Measurements from ENCODE around the gene PRDM1.
"Not testable (repeated sequence)": the region's sequence is repeated elsewhere in the genome, so short reads cannot be mapped to it uniquely, and the experiment has no call there.

The PRDM1 gene

DNA sequence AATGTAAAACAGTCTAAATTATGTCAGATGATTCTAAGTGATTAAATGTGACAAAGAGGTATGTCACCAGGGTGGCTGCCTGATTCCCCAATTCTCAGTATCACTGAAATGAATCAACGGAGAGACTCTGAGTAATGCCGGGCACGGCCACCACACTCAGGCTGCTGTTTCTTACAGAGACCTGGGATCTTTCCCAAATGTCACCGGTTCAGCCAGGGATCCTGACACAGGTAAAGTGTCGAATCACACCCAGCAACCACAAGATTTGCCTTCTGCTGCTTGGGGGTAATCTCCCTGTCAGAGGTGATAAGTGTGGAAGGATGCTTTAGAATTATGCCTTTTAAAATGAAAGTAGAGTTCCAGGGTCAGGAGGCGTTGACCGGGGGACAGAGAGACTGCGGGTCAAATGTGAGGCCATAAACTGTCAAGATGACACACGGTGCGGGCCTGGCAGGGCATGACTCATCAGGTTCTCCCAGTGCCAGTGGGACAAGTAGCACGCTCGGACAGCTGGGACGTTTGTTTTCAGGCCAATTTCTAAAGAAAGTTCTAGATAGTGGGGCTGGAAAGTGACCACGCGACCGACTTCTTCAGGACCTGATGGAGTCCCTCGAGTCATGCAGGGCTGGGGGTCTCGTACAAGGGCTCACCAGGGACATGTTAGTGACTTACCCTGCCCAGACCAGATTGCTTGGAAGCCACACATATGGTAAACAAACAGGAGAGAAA lies 48.9 kb downstream of the PRDM1 start:
- DNase-seq (ENCODE audit: low read depth in 1 of 2, low spot score in 1 of 2), result no peak

DNA sequence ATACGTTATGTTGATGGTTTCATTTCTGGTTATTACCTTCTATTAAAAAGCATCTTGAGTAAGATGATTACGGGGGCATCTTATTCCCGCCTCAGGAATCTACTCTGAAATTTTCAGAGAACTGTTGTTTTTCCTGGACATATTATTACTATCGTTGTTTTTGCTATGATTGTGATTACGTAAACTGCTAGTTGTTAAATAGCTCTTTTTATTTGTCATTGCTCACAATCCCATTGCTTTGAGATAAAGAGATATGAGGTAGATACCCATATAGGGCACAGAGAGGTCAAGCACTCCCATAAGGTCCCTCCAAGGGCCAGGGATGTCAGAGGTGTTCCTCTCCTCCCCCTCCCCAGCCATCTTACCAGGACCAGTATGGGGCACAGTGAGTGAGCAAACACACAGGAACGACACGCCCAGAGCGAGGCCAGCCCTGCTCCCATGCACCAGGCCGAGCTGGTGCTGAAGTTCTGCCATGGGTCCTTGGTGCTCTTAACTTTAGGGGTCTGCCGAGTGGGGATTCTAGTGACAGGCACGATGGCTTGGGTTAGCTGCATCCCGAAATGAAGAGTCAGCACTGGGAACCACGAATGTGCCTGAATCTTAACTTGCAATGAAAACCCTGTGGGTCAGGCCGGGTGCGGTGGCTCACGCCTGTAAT lies 49.9 kb downstream of the PRDM1 start:
- DNase-seq (ENCODE audit: low read depth in 1 of 2, low spot score in 1 of 2), result no peak

DNA sequence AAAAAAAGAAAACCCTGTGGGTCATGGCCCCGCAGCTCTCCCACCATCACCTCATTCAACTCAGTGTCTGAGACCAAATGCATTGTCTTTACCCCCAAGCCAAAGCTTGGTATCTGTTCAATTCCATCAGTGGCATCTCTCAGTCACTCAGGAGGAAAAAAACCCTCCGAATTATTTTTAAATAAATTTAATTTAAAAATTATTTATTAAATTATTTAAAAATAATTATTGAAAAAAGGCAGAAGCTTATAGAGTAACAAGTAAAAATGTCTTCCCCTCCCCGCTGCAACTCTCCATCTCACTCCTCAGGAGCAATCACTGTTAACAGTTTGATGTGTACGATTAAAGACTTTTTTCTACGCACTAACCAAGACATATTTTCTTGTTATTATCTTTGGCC lies 50.7 kb downstream of the PRDM1 start:
- DNase-seq (ENCODE audit: low read depth in 1 of 2, low spot score in 1 of 2), result no peak

DNA sequence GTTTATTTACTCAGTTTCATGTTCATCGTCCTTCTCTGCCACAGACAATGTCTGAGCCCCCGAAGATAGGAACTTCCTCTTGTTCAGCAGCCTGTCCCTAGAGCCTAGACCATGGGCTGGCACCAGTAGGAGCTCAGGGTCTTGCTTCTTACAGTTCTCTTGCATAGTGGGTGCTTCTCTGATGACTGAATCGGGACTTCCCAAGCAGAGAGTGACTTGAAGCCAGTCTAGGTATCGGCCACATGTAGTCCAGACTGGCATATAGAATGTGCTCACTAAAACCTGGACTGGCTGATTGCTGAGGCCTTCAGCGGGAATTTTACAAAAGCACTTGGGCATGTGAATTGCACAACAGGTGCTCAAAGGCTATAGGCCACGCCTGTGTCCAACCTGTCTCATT lies 52.0 kb downstream of the PRDM1 start:
- no peak for DNase-seq (ENCODE audit: low read depth in 1 of 2, low spot score in 1 of 2)

DNA sequence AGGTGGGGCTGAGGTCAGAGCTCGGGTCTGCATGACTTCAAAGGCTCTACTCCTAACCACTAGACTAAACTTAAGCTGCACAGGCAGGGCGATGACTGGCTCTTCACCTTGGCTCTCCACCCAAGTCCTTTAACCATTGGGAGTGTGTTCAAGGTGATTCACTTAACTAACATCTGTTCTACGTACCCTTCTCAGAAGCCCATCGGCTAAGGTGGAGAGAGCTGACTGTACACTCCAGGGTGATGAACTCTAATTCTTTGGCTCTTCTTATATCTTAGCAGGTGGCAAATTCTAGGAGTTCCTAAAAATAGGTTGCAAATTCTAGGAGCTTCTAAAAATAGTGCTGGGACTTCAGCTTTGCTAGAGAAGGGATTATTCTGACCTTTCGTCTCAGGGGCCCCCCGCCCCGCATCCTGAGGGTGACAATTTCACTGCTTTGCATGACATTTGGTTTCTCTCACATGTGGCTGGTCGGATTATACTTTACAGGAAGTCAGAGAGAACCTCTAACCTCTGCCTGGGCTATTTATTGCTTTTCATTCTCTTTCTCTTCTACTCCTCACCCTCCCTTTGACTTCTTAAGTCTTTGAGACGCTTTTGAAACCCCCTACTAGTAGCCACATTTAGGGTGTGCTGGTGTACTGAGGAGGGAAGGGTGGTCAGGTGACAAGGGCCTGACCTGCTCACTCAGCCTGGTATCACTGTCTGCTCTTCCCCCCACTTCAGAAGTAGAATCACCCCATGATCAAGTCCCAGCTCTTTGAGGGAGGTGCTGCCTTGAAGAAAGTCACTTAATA lies 55.5 kb downstream of the PRDM1 start:
- DNase-seq (ENCODE audit: low read depth in 1 of 2, low spot score in 1 of 2), result no peak

DNA sequence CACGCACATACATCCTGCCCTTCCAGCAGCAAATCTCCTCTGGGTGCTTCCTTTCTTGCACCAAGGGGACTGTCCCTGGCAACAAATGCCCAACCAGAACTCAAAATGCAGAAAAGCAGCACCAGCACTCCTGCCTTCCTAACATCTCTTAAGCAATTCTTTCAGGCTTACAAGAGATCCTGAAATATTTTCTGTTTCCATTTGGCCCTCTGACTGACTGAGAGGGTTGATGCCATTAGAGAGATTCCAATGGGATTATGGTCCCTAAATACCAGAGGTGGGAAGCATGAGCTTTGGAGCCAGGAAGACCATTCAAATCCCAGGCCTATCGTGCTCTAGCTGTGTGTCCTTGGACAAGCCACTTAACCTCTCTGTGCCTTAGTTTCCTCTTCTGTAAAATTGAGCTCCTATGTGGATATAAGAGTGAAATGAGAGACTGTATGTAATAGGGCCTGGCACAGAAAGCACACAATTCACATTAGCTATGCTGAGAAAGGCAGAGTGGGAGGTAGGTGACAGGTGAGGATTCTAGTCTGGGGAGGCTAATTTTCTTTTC lies 56.8 kb downstream of the PRDM1 start:
- DNase-seq (ENCODE audit: low read depth in 1 of 2, low spot score in 1 of 2), result no peak

DNA sequence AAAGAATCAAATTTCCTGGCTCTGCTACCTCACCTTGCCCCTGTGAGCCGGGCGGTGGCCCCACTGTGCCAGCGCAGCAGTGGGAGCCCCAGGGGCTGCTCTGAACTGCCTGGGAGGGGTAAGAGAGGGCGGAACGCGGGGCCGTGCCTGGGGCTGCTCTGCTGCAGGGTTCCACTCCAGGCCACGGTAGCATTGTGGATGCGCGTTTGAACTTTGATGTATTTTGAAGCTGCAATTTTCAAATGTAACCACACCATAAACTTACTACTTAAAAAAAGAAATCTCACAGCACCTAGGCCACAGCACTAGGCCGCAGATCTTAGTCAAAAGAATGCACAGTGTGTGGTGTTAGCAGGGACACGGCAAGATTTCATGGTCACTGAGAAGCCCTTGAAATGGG lies 57.5 kb downstream of the PRDM1 start:
- DNase-seq (ENCODE audit: low read depth in 1 of 2, low spot score in 1 of 2), result no peak

DNA sequence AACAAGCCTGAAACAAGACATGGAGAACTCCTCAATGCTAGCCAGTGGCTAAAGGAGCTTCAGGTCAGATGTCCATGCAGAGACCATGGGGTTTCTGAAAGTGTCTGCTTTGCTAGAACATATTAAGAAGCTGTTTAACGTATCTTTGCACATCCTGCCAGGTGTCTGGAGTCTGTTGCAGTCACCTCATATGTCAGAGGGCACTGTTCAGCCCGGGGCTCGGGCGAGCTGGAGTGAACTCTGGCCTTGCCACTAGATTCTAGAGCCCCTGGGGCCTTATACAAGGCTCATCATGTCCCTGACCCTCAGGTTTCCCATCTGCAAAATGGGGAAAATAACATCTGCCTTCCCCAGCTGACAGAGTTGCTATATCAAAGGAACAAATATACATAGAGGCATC lies 59.0 kb downstream of the PRDM1 start:
- DNase-seq (ENCODE audit: low read depth in 1 of 2, low spot score in 1 of 2), result no peak

DNA sequence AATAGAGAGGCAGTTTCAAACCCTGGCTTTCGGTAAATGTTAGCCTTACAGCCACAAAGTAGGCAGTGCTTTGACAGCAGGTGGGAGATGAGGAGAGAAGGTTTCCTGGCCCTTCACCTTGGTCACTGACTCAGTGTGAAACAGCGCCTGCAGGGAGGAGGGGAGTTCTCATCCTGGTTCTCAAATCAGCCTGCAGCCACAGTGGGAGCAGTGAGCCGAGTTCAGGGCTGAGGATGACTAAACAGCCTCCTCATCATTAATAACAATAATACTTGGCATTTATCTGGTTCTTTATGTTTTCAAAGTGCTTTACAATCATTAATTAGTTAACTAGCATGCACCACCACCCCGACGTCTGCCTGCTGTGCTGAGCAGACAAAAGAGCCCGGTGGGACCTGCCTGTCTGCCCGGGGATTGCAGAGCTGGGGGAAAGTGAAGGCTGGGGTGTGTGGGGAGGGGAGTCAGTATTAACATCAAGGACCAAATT lies 59.6 kb downstream of the PRDM1 start:
- no peak for DNase-seq (ENCODE audit: low read depth in 1 of 2, low spot score in 1 of 2)

DNA sequence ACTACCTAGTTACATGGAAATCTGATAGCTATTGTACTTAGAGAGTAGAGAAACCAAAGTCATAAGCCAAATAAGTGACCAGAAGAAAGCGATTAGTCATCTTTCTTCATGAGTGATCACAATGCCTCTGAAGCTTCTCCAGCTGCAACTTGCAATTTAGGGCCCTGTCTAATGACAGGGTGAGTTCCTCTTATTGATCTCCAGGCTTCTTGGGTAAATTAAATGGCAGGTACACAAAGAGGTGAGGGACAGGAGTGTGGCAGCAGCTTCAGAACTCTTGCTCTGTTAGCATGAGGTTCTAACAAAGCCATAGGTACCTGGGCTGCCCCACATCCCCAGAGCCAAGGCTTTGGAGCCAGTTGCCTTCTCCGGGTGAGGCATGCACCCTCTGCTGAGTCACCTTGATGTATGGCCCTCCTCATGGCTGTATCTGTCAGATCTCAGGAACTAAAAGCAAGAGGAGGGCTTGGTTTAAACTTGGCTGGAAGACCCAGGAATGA lies 60.8 kb downstream of the PRDM1 start:
- DNase-seq (ENCODE audit: low read depth in 1 of 2, low spot score in 1 of 2), result no peak

DNA sequence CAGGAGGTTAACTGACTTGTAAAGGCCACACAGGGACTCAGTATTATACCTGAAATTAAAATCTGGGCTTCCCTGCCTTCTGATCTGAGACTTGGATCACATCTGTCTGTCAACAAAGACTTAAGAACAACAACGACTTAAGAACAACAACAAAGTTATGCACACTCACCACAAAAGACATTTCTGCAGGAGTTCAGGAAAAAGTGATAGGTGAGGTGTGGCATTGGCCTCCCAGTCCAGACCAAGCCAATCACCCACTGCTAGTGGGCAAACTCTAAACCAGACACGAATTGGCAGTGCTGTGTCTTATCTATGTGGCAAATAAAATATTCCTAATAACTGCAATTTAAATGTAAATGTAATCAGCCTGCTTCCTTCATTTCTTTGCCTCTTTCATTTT lies 61.3 kb downstream of the PRDM1 start:
- no peak for DNase-seq (ENCODE audit: low read depth in 1 of 2, low spot score in 1 of 2)

DNA sequence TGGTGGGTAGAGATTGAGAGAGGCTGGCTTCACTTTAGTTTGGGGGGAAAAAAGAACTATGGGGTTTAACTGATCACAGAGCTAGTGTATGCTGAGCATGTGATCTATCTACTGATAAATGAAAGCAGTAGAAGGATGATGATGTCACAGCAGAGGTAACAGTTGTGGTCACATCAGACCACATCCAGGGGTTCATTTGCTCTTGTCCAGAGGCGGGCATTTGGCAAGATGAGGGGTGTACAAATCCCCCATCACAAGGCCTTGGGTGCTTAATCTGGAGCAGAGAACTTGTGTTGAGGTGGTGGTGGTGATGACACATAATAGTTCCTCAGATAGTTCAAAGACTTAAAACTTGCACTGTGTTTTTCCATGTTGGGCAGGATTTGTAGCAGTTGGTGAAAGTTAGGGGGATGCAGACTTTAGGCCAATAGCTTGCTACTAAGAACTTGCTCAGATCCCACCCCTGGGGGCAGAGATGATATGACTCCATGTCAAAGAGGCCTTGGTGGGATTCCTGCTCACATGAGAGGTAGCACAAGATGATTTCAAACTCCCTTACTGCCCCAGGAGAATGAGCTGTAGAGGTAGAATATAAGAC lies 63.4 kb downstream of the PRDM1 start:
- DNase-seq (ENCODE audit: low read depth in 1 of 2, low spot score in 1 of 2), result no peak

DNA sequence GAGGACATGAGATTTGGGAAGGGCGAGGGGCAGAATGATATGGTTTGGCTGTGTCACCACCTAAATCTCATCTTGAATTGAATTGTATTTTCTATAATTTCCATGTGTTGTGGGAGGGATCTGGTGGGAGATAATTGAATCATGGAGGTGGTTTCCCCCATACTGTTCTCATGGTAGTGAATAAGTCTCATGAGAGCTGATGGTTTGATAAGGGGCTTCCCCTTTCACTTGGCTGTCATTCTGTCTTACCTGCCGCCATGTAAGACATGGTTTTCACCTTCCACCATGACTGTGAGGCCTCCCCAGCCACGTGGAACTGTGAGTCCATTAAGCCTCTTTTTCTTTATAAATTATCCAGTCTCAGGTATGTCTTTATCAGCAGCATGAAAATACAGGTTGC lies 66.3 kb downstream of the PRDM1 start:
- not testable (repeated sequence) for DNase-seq (ENCODE audit: low read depth in 1 of 2, low spot score in 1 of 2)

DNA sequence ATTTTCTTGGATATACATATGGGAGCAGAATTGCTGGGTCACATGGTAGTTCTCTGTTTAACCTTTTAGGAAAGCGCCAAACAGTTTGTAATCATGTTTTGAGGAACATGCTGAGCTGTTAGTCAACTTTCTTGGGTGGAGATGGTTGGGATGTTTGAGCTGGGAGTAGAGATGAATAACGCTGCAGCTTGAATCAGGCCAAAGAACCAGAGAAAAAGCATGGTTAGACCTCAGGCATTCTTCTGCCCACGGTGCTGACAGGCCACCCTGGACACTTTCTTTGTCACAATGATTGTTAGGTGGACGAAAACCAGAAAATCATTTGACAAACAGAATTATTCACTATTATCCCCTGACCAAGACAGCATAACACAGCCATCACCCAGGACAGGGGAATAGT lies 66.8 kb downstream of the PRDM1 start:
- DNase-seq (ENCODE audit: low read depth in 1 of 2, low spot score in 1 of 2), result no peak

DNA sequence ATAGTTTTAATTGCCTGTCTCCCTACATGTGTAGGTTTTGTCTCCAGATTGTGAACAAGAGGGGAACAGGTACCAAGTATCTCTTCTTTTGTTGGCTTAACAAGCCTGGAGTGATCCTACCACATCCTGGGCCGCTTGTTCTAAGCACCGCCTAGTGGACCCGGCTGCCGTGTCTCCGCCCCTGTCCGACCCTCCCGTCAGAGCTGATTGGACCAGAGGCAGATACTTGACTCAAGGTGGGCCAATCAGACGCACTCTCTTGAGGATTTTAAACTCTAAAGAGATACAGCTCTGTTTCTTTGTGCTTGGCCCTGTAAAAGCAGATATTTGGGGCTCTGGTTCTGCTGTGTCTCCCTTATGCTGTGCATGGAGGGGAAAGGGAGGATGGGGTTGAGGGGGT lies 68.2 kb downstream of the PRDM1 start:
- DNase-seq (ENCODE audit: low read depth in 1 of 2, low spot score in 1 of 2), result no peak

DNA sequence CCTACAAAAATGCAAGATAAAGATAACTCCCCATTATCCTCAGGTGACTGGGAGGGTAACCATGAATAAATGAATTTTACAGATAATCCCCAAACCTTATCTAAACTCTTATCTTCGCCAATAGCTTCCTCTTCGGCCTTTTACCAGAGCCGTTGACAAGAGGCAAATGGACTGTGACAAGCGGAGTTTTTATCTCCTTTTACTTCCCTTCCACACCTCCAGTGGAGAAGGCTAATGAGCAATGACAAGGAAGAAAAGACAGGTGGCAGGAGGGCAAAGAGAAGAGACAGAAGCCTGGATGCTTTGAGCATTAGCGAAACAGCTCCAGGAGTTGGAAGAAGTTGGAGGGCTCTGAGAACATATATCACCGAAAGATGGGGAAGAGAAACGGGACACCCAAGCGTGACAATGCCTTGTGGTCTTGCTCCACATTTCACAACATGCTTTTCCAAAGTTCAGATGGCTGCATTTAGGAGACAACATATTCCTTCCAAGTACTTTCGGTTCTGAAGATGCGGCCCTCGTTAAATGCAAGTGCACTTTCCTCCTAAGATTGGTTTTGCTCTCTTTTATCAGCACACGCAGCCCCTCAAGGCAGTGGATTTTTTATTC lies 69.2 kb downstream of the PRDM1 start:
- DNase-seq (ENCODE audit: low read depth in 1 of 2, low spot score in 1 of 2), result no peak

DNA sequence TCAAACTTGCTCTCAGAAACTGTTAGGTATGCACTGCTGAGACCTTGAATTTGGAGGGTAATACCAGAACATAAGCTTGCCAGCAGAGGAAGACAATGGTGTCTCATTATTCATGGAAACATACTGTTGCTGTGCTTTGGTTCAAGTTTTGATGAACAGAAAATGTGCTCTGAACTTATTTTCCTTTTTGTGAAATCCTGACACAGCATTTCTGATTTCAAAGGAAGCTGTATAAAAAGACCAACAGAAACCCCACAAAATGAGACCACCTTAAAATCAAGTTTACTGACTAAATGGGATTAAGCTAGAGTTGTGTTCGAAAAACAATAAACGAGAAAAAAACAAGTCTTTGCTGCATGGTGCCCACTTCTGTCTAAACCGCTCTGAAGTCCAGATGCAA lies 70.3 kb downstream of the PRDM1 start:
- DNase-seq (ENCODE audit: low read depth in 1 of 2, low spot score in 1 of 2), result no peak

DNA sequence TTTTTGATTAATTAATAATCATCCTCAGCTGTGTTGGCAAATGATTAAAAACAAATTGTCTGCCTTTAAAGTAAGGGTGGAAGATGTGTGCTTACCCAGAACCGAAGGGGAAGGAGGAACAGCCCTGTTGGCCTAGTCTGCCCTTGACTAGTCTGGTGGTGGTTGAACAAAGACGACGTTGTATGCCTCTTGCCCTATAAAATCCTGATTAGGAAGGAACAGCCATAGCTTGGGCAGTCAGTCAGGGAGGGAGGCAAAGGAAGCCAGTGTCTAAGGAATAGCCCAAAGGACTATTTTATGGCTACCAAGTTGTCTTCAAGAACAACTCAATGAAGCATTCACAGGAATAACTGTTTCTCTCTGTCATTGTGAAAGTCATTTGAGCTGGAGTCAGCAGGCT lies 70.7 kb downstream of the PRDM1 start:
- no peak for DNase-seq (ENCODE audit: low read depth in 1 of 2, low spot score in 1 of 2)

DNA sequence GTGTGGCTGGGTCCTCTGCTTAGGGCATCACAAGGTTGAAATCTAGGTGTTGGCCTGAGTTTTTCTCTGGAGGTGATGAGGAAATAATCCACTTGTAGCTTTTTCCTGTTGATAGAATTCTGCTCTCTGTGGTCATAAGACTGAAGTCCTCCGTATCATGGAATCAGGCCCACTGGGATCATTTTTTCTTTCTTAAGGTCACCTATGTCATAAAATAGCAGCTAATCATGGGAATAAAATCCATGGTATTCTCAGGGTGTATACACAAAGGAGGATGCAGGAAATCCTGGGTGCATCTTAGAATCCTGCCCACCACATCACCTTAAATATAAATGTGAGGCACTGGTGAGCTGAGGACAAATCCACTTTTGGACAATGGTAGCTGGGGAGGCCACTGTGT lies 72.7 kb downstream of the PRDM1 start:
- no peak for DNase-seq (ENCODE audit: low read depth in 1 of 2, low spot score in 1 of 2)
